ENCODE data around the gene KLF13. TPM values are rescaled to one million over a fixed set of nuclear protein-coding genes. Genes with fewer than 3 reads are reported as not detected.

Gene KLF13
- polyA plus RNA-seq, 1 experiment: 16.8 TPM

DNA sequence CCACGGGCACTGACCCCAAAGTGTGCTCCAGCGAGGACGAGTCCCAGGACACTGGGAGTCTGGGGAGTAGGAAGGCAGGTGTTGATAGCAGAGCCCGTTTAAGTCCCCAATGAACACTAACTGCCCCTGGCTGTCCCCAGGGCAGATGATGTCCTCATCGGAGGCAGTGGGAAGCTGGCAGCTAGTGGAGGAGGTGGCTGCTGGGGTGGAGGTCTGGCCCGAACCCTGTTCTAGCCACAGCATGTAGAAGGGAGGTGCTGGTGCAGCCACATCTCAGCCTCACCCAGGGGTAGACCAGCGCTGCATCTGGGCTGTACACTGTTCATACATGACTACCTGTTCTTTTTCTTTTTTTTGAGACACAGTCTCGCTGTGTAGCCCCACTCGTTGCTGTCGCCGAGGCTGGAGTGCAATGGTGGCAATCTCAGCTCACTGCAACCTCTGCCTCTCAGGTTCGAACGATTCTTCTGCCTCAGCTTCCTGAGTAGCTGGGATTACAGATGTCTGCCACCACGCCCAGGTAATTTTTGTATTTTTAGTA lies 51.8 kb downstream of the KLF13 start:
- ChIA-PET CTCF (interaction anchor here (0.8 kb wide), 1 partner anchor 110 kb away, joined by 3 read pairs; no protein-coding TSS in a partner anchor), POLR2A (no interaction called here)
- H3K9me3 ChIP-seq (ENCODE audit: control insufficient read depth, insufficient read depth, low read length): peaks cover 3% of the 10 kb centered on the region; the same call in 1 of the 2 replicates
- H3K27ac ChIP-seq (ENCODE audit: low read depth, low read length): no peak overlapping the region
- no peak for DNase-seq (ENCODE audit: low read depth, low spot score)
- TF ChIP-seq, protein P1, sequence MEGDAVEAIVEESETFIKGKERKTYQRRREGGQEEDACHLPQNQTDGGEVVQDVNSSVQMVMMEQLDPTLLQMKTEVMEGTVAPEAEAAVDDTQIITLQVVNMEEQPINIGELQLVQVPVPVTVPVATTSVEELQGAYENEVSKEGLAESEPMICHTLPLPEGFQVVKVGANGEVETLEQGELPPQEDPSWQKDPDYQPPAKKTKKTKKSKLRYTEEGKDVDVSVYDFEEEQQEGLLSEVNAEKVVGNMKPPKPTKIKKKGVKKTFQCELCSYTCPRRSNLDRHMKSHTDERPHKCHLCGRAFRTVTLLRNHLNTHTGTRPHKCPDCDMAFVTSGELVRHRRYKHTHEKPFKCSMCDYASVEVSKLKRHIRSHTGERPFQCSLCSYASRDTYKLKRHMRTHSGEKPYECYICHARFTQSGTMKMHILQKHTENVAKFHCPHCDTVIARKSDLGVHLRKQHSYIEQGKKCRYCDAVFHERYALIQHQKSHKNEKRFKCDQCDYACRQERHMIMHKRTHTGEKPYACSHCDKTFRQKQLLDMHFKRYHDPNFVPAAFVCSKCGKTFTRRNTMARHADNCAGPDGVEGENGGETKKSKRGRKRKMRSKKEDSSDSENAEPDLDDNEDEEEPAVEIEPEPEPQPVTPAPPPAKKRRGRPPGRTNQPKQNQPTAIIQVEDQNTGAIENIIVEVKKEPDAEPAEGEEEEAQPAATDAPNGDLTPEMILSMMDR (IDR thresholded peaks at IDR 0.05; ENCODE audit: low read depth, low read length): no peak
- H3K27me3 ChIP-seq (ENCODE audit: control insufficient read depth, insufficient read depth, low read length): no peaks in the 10 kb centered on the region
- no peak overlapping the region for H3K4me3 ChIP-seq (ENCODE audit: low read depth, low read length)

DNA sequence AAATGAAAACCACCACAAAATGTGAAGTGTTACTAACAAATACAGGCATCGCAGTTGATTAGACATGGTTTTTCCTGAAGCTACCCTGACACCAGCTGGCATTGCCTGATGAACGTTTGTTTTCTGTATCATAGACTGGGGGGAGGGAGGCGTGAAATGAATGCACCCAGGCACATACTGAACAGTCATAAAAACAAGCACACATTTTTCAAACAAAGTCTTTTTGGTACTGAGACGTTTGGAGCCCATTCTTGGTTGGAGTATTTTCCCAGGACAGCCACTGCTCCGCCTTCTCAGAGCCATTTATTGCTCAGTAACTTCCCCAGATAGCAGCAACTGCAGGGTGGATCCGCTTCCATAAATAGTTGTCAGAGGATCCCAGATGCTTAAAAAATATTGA lies 52.4 kb downstream of the KLF13 start:
- TF ChIP-seq, protein P1 (IDR thresholded peaks at IDR 0.05; ENCODE audit: low read depth, low read length): no peak
- no peak for DNase-seq (ENCODE audit: low read depth, low spot score)
- H3K27me3 ChIP-seq (ENCODE audit: control insufficient read depth, insufficient read depth, low read length): no peaks in the 10 kb centered on the region
- H3K9me3 ChIP-seq (ENCODE audit: control insufficient read depth, insufficient read depth, low read length): peaks cover 3% of the 10 kb centered on the region; the same call in 1 of the 2 replicates
- H3K27ac ChIP-seq (ENCODE audit: low read depth, low read length): no peak overlapping the region
- no peak overlapping the region for H3K4me3 ChIP-seq (ENCODE audit: low read depth, low read length)
- POLR2A ChIA-PET: no interaction called here
- CTCF ChIA-PET: no interaction called here

DNA sequence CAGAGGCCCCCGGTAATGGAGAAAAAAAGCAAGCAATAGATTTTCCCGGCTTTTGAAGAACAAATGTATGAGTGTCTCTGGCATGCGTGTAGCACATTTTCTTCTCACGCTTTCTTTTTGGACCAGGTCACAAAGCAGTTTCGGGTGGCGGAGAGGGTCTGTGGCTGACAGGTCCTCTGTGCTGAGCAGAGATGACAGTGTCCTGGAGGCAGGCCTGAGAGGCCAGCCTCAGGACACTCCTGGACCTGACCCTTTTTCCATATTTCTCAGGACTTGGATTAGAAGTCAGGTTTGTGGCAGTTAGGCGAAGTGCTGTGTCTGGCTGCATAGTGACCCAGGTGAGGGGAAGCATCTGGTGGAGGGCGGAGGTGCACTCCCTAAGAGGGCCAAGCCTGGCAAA lies 52.9 kb downstream of the KLF13 start:
- peaks cover 3% of the 10 kb centered on the region; the same call in 1 of the 2 replicates for H3K9me3 ChIP-seq (ENCODE audit: control insufficient read depth, insufficient read depth, low read length)
- TF ChIP-seq, protein P1 (IDR thresholded peaks at IDR 0.05; ENCODE audit: low read depth, low read length): no peak
- H3K4me3 ChIP-seq (ENCODE audit: low read depth, low read length): no peak overlapping the region
- no peaks in the 10 kb centered on the region for H3K27me3 ChIP-seq (ENCODE audit: control insufficient read depth, insufficient read depth, low read length)
- CTCF ChIA-PET: no interaction called here
- H3K27ac ChIP-seq (ENCODE audit: low read depth, low read length): no peak overlapping the region
- POLR2A ChIA-PET: no interaction called here
- DNase-seq (ENCODE audit: low read depth, low spot score): no peak

DNA sequence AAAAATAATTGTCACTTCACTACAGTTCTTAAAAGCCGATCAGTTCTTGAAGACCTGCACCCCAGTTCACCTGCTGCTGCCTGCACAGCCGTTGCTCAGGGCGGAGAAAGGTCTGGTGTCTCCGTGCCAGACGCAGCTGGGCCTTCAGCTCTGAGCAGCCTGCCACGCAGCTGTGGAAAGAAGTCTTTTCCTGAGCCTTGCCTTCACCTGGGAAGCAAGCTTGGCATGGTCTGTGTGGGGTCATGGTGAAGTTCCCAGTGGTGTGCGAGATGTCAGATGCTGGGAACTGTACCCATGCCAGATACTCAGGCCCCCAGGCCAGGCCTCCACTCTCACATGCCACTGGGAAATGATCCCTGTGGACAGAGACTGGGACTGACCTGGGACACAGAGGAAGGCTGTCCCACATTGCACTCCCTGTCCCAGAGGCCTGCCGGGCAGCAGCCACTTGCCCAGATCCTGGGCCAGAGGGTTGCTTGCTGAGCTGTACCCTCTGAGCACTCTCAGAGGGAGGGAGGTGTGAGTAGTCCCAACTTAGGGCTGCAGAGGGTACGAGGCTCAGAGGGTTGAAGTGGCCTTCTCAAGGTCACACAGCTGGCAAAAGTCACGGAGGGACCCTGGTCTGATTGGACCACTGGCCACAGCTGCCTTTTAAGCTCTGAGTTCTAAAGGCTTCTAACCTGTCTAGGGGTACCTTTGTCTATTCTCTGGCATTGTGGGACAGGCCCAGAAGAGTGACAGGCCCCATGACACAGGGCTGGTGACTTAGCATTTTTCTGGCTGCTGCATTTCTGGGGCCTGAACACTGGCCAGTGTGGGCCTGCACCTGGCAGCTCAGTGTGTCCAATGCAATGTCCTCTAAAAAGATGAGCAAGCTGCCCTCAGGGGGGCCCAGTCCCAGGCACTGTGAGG lies 55.4 kb downstream of the KLF13 start:
- Histone ChIP-seq H3K9me3 (ENCODE audit: control insufficient read depth, insufficient read depth, low read length) (peaks cover 3% of the 10 kb centered on the region; the same call in 1 of the 2 replicates), H3K4me3 (ENCODE audit: low read depth, low read length) (no peak overlapping the region), H3K27ac (ENCODE audit: low read depth, low read length) (no peak overlapping the region), H3K27me3 (ENCODE audit: control insufficient read depth, insufficient read depth, low read length) (no peaks in the 10 kb centered on the region)
- TF ChIP-seq, protein P1 (IDR thresholded peaks at IDR 0.05; ENCODE audit: low read depth, low read length): no peak
- ChIA-PET CTCF (no interaction called here), POLR2A (no interaction called here)
- no peak for DNase-seq (ENCODE audit: low read depth, low spot score)

DNA sequence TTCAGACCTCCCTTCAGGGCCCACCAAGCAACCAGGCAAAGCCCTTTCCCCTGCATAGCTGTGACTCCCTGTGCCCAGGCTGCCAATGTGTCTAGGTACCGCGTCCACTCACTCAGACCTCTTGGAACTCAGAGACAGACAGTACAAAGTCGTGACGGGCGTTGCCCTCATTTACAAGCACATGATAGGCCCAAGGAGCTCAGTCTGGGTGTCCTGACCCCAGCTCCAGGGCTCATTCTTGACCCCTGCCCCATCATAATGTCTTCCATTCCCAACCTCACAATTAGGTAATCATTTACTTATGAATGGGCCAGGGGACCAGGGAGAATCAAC lies 56.0 kb downstream of the KLF13 start:
- Histone ChIP-seq H3K9me3 (ENCODE audit: control insufficient read depth, insufficient read depth, low read length) (peaks cover 3% of the 10 kb centered on the region; the same call in 1 of the 2 replicates), H3K27me3 (ENCODE audit: control insufficient read depth, insufficient read depth, low read length) (no peaks in the 10 kb centered on the region), H3K4me3 (ENCODE audit: low read depth, low read length) (no peak overlapping the region), H3K27ac (ENCODE audit: low read depth, low read length) (no peak overlapping the region)
- no peak for DNase-seq (ENCODE audit: low read depth, low spot score)
- TF ChIP-seq, protein P1 (IDR thresholded peaks at IDR 0.05; ENCODE audit: low read depth, low read length): no peak
- ChIA-PET CTCF (no interaction called here), POLR2A (no interaction called here)

Data from AG04450 (cell line).